H1 (cell line): ENCODE measurements around the gene DCP2. TPM values are rescaled to one million over a fixed set of nuclear protein-coding genes. Genes with fewer than 3 reads are reported as not detected.

Experiments
- CTCF ChIA-PET: fragments of 300-600 bp; sonication (Branson Sonifier 250); formaldehyde crosslinking; loops from one replicate; lab custom pipeline; 2021; ENCODE audit not compliant: partially characterized antibody; lab: Charles Lee
- POLR2A ChIA-PET: fragments of 300-600 bp; sonication (Branson Sonifier 250); formaldehyde crosslinking; loops from one replicate; lab custom pipeline; 2021; ENCODE audit warnings: inconsistent platforms; ENCODE audit not compliant: partially characterized antibody; lab: Charles Lee
- DNase-seq, 2 experiments: peaks; one replicate each; pipeline versions ENCODE4 v3.0.0 to v3.0.0-alpha.2; 2010 to 2022; ENCODE audit warnings: low spot score in 2 of 2, low read depth in 1 of 2, mixed read lengths in 1 of 2
- FAIRE-seq: peaks from 2 replicates; lab custom pipeline; 2011; peaks lifted over from hg19 to GRCh38; lab: Jason Lieb, UNC
- H2AFZ ChIP-seq: 2 replicates; pipeline ENCODE4 v1.8.1; 2012; ENCODE audit warnings: low read length, inconsistent platforms
- H2AK5ac ChIP-seq: 2 replicates; pipeline ENCODE4 v1.6.1; 2013; ENCODE audit warnings: low read depth, low read length
- H2BK120ac ChIP-seq: replicated peaks from 2 replicates; pipeline ENCODE3; 2013; ENCODE audit warnings: low read depth, low read length, inconsistent platforms
- H2BK12ac ChIP-seq: 2 replicates; pipeline ENCODE4 v1.6.1; 2013; ENCODE audit warnings: low read depth, low read length
- H2BK15ac ChIP-seq: 2 replicates; pipeline ENCODE4 v1.6.1; 2013; ENCODE audit warnings: low read length
- H2BK20ac ChIP-seq: 2 replicates; pipeline ENCODE4 v1.6.1; 2013; ENCODE audit warnings: low read length
- H2BK5ac ChIP-seq: 2 replicates; pipeline ENCODE4 v1.6.1; 2013; ENCODE audit warnings: low read depth, low read length
- H3K14ac ChIP-seq: 2 replicates; pipeline ENCODE4 v1.6.1; 2013; ENCODE audit warnings: inconsistent platforms; ENCODE audit not compliant: insufficient read length
- H3K18ac ChIP-seq: 2 replicates; pipeline ENCODE4 v1.6.1; 2013; ENCODE audit warnings: low read length; ENCODE audit errors: extremely low read depth
- H3K23ac ChIP-seq: 2 replicates; pipeline ENCODE4 v1.6.1; 2013; ENCODE audit warnings: inconsistent platforms; ENCODE audit not compliant: insufficient read length
- H3K23me2 ChIP-seq: 2 replicates; pipeline ENCODE4 v1.6.1; 2013; ENCODE audit warnings: low read depth, low read length
- H3K27ac ChIP-seq: 2 replicates; pipeline ENCODE4 v1.6.1; 2011; ENCODE audit warnings: low read depth, low read length, inconsistent platforms
- H3K27me3 ChIP-seq, 4 experiments: replicated peaks in 1 of 4; 1 replicate in 1 of 4; 2 replicates in 3 of 4; pipeline versions ENCODE4 v1.6.1 to v1.8.1; 2011 to 2013; ENCODE audit warnings: low read length in 3 of 4, mild to moderate bottlenecking in 3 of 4, inconsistent platforms in 2 of 4, mixed read lengths in 2 of 4, moderate library complexity in 1 of 4; ENCODE audit not compliant: control insufficient read depth in 3 of 4, insufficient read depth in 3 of 4; ENCODE audit errors: extremely low read depth in 1 of 4
- H3K36me3 ChIP-seq, 4 experiments: 2 replicates each; pipeline versions ENCODE4 v1.6.1 to v1.8.1; 2011 to 2013; ENCODE audit warnings: mild to moderate bottlenecking in 4 of 4, low read length in 3 of 4, moderate library complexity in 2 of 4, control low read depth in 1 of 4, inconsistent platforms in 1 of 4; ENCODE audit not compliant: insufficient read depth in 4 of 4, control insufficient read depth in 2 of 4
- H3K4ac ChIP-seq: replicated peaks from 2 replicates; pipeline ENCODE3; 2013; ENCODE audit warnings: low read length, low read depth, mixed read lengths, inconsistent platforms; ENCODE audit not compliant: insufficient read length
- H3K4me1 ChIP-seq, 4 experiments: replicated peaks in 1 of 4; 1 replicate in 1 of 4; 2 replicates in 3 of 4; pipeline versions ENCODE4 v1.6.1 to v1.8.1; 2011 to 2013; ENCODE audit warnings: low read length in 3 of 4, inconsistent platforms in 2 of 4, mixed read lengths in 1 of 4; ENCODE audit not compliant: insufficient read depth in 4 of 4, control insufficient read depth in 3 of 4
- H3K4me2 ChIP-seq, 2 experiments: 2 replicates each; pipeline versions ENCODE4 v1.6.1 to v1.8.1; 2011 to 2013; ENCODE audit warnings: low read depth in 2 of 2, low read length in 2 of 2, control low read depth in 1 of 2, inconsistent platforms in 1 of 2, mild to moderate bottlenecking in 1 of 2; ENCODE audit not compliant: insufficient read depth in 1 of 2
- H3K4me3 ChIP-seq, 4 experiments: fragments of 200-600, 300-600 bp in 1 of 4; sonication (generic), shearing (Covaris generic), sonication (Bioruptor Twin) in 1 of 4; 2 replicates each; pipeline versions ENCODE4 v1.5.1 to v1.8.1; 2011 to 2016; ENCODE audit warnings: low read length in 4 of 4, low read depth in 3 of 4, control low read depth in 2 of 4, inconsistent platforms in 2 of 4, mild to moderate bottlenecking in 2 of 4, mixed read lengths in 1 of 4, moderate library complexity in 1 of 4; ENCODE audit not compliant: insufficient read depth in 2 of 4; ENCODE audit errors: extremely low read depth in 1 of 4
- H3K56ac ChIP-seq: replicated peaks from 2 replicates; pipeline ENCODE3; 2013; ENCODE audit warnings: low read depth, mild to moderate bottlenecking, mixed read lengths, low read length, inconsistent platforms; ENCODE audit not compliant: insufficient read length
- H3K79me1 ChIP-seq: 2 replicates; pipeline ENCODE4 v1.6.1; 2013; ENCODE audit warnings: low read depth, low read length, control low read depth
- H3K79me2 ChIP-seq, 2 experiments: 2 replicates each; pipeline versions ENCODE4 v1.6.1 to v1.8.1; 2012 to 2013; ENCODE audit warnings: low read length in 2 of 2, mild to moderate bottlenecking in 2 of 2, inconsistent platforms in 1 of 2; ENCODE audit not compliant: insufficient read depth in 2 of 2, control insufficient read depth in 1 of 2
- H3K9ac ChIP-seq, 4 experiments: replicated peaks in 1 of 4; 1 replicate in 1 of 4; 2 replicates in 3 of 4; pipeline versions ENCODE4 v1.6.1 to v1.8.1; 2011 to 2013; ENCODE audit warnings: low read depth in 3 of 4, low read length in 3 of 4, control low read depth in 2 of 4, mild to moderate bottlenecking in 2 of 4, moderate library complexity in 2 of 4, inconsistent platforms in 1 of 4; ENCODE audit errors: extremely low read depth in 1 of 4
- H3K9me3 ChIP-seq, 2 experiments: 2 replicates each; pipeline versions ENCODE4 v1.6.1 to v1.8.1; 2012 to 2013; ENCODE audit warnings: mild to moderate bottlenecking in 2 of 2, moderate library complexity in 2 of 2, control low read depth in 1 of 2, inconsistent platforms in 1 of 2, low read depth in 1 of 2, low read length in 1 of 2, mixed read lengths in 1 of 2; ENCODE audit not compliant: insufficient read depth in 2 of 2
- H4K20me1 ChIP-seq, 2 experiments: replicated peaks in 1 of 2; 2 replicates each; pipeline versions ENCODE3 to v1.8.1; 2011 to 2013; ENCODE audit warnings: inconsistent platforms in 2 of 2, low read length in 2 of 2, mild to moderate bottlenecking in 1 of 2; ENCODE audit not compliant: insufficient read depth in 2 of 2, control insufficient read depth in 1 of 2
- H4K5ac ChIP-seq: 2 replicates; pipeline ENCODE4 v1.6.1; 2013; ENCODE audit warnings: low read length, low read depth, mixed read lengths, inconsistent platforms; ENCODE audit not compliant: insufficient read length
- H4K8ac ChIP-seq: 2 replicates; pipeline ENCODE4 v1.8.0; 2013; ENCODE audit warnings: mild to moderate bottlenecking, moderate library complexity, low read length, inconsistent platforms; ENCODE audit not compliant: insufficient read depth; ENCODE audit errors: extremely low read depth
- H4K91ac ChIP-seq: replicated peaks from 2 replicates; pipeline ENCODE3; 2013; ENCODE audit warnings: low read length, mixed read lengths, inconsistent platforms; ENCODE audit not compliant: insufficient read length
- FOSL1 ChIP-seq: IDR thresholded peaks from 2 replicates; pipeline ENCODE4 v1.6.1; 2011; ENCODE audit warnings: mild to moderate bottlenecking, low read depth, low read length, moderate library complexity; ENCODE audit not compliant: insufficient read depth
- MAFK ChIP-seq: IDR thresholded peaks from 2 replicates; pipeline ENCODE4 v1.6.1; 2012; ENCODE audit warnings: low read depth, mild to moderate bottlenecking, improper control_type of control experiment, low read length
- SP4 ChIP-seq: IDR thresholded peaks from 2 replicates; pipeline ENCODE4 v1.6.1; 2012; ENCODE audit warnings: low read length, inconsistent platforms
- TAF7 ChIP-seq: optimal IDR thresholded peaks from 2 replicates; pipeline ENCODE3; 2011; ENCODE audit warnings: low read depth, mild to moderate bottlenecking, inconsistent platforms, low read length, moderate library complexity, borderline replicate concordance
- YY1 ChIP-seq: IDR thresholded peaks from 2 replicates; pipeline ENCODE4 v1.6.1; 2011; ENCODE audit warnings: low read depth, mild to moderate bottlenecking, low read length
- WGBS, 2 experiments: shearing (Covaris generic) in 1 of 2; methylation state at CpG; one replicate each; pipeline versions ENCODE4 v1.1.6 to v1.1.7; 2013 to 2015; ENCODE audit warnings: low lambda C conversion rate in 2 of 2, mixed read lengths in 2 of 2, inconsistent platforms in 1 of 2, low coverage in 1 of 2, missing lambda C conversion rate in 1 of 2; ENCODE audit not compliant: insufficient replicate concordance in 2 of 2, insufficient coverage in 1 of 2, insufficient read length in 1 of 2; ENCODE audit errors: extremely low coverage in 1 of 2, missing lambda C conversion rate in 1 of 2; 5-methylcytosine and 5-hydroxymethylcytosine counted together
- polyA plus RNA-seq, 7 experiments: library from polyadenylated mRNA; depleted of rRNA in 3 of 7; stranded (reverse) in 5 of 7; unstranded in 2 of 7; fragments of >200 nt in 5 of 7; fragments of 200-250 nt in 2 of 7; gene quantifications; 1 replicate in 5 of 7; 2 replicates in 1 of 7; 4 replicates in 1 of 7; pipeline versions ENCODE4 v1.2.1 to v1.2.3, GENCODE V29; 2011 to 2013; ENCODE audit warnings: missing spikeins in 2 of 7, mixed read lengths in 2 of 7
- total RNA-seq: library from RNA; stranded (reverse); fragmentation: NEBNext Ultra II Directional; extraction: Animal tissue kit (Norgen Biotek cat#: 25700); gene quantifications from 2 replicates; pipeline ENCODE4 v1.2.1, GENCODE V29; 2021

DCP2 gene
- total and polyA plus RNA-seq, 2 of the 8 experiments (the other 6 are each of a cell fraction or from before 2014, with no cell fraction given) = 14.4 to 162 TPM

GRCh38 chr5:112986224-112986623 lies 9.6 kb downstream of the DCP2 start:
- H2BK12ac ChIP-seq = no peak overlapping the region
- TF ChIP-seq TAF7 (no peak), YY1 (no peak), SP4 (no peak), MAFK (no peak), FOSL1 (no peak)
- TF ChIP-seq, all 59 proteins: peak for 0
- peaks cover 8% of the 10 kb centered on the region for H3K79me1 ChIP-seq
- H4K5ac ChIP-seq = no peak overlapping the region
- H2BK20ac ChIP-seq = no peak overlapping the region
- no peak for DNase-seq
- H2AFZ ChIP-seq = no peak overlapping the region
- no peak overlapping the region for H4K91ac ChIP-seq
- peaks cover 0 to 24% (median 3%) of the 10 kb centered on the region in 4 experiments; a peak in 2 of 8 replicates for H3K36me3 ChIP-seq
- no peak for FAIRE-seq
- H2BK120ac ChIP-seq = no peak overlapping the region
- no peak overlapping the region for H3K4ac ChIP-seq
- H3K23me2 ChIP-seq = no peaks in the 10 kb centered on the region
- no peak overlapping the region for H2BK5ac ChIP-seq
- H3K14ac ChIP-seq = no peak overlapping the region
- 87% methylated on average over 4 of the region's 4 CpGs; no CpG with 5 or more reads in 1 of the 2 experiments for WGBS, 2 experiments
- H3K56ac ChIP-seq = no peak overlapping the region
- peaks cover 7 to 97% of the 10 kb centered on the region in 2 experiments for H3K79me2 ChIP-seq
- H3K23ac ChIP-seq = no peak overlapping the region
- H3K18ac ChIP-seq = no peak overlapping the region
- no peaks in the 10 kb centered on the region for H3K27me3 ChIP-seq
- H4K8ac ChIP-seq = no peak overlapping the region
- H2BK15ac ChIP-seq = no peak overlapping the region
- CTCF ChIA-PET = interaction anchor here (0.6 to 3.4 kb wide), 6 partner anchors 10 to 524 kb away, joined by 3 to 34 read pairs (median 3); no protein-coding TSS in a partner anchor
- H2AK5ac ChIP-seq = no peak overlapping the region
- no peak overlapping the region for H3K4me2 ChIP-seq
- H3K9me3 ChIP-seq = no peaks in the 10 kb centered on the region
- peaks cover 4 to 13% (median 9%) of the 10 kb centered on the region in 4 experiments; a peak in 6 of 7 replicates for H3K4me1 ChIP-seq
- POLR2A ChIA-PET = interaction anchor here (0.6 to 4.4 kb wide), 3 partner anchors 10 to 28 kb away, joined by 3 to 23 read pairs (median 4); partner anchors contain the start of gene DCP2
- H3K9ac ChIP-seq = no peak overlapping the region
- H3K4me3 ChIP-seq = no peak overlapping the region
- no peak overlapping the region for H3K27ac ChIP-seq
- H4K20me1 ChIP-seq = peaks cover 3 to 17% of the 10 kb centered on the region in 2 experiments
